Testis (tissue), 3 donors: ENCODE data around the gene ZNF628. TPM values are rescaled to one million over a fixed set of nuclear protein-coding genes. Genes with fewer than 3 reads are reported as not detected.

Experiments used
- DNase-seq: peaks from one replicate; pipeline ENCODE4 v3.0.0-alpha.2; 2019
- H3K27ac ChIP-seq, 2 donors: fragments of 200-600 bp; sonication (generic); one replicate each; pipeline ENCODE4 v1.5.1; 2019
- H3K27me3 ChIP-seq: fragments of 200-600 bp; sonication (generic); one replicate; pipeline ENCODE4 v1.5.1; 2019
- H3K36me3 ChIP-seq: fragments of 200-600 bp; sonication (generic); one replicate; pipeline ENCODE4 v1.5.1; 2017; ENCODE audit warnings: low read depth; ENCODE audit errors: missing control alignments
- H3K4me1 ChIP-seq: fragments of 200-600 bp; sonication (generic); one replicate; pipeline ENCODE4 v1.5.1; 2019
- H3K4me3 ChIP-seq, 2 donors: fragments of 200-600 bp; sonication (generic); one replicate each; pipeline ENCODE4 v1.5.1; 2017 to 2019
- H3K9me3 ChIP-seq: fragments of 200-600 bp; sonication (generic); one replicate; pipeline ENCODE4 v1.5.1; 2017
- CTCF ChIP-seq, 3 experiments: fragments of 450-650 bp in 2 of 3; fragments of 200-600 bp in 1 of 3; sonication (generic) in 1 of 3; IDR thresholded peaks; one replicate each; pipeline ENCODE4 v1.5.1; 2016 to 2019; ENCODE audit warnings: antibody characterized with exemption in 3 of 3, mild to moderate bottlenecking in 2 of 3, moderate library complexity in 1 of 3
- POLR2A ChIP-seq: fragments of 450-650 bp; IDR thresholded peaks from one replicate; pipeline ENCODE4 v1.6.1; 2017; ENCODE audit warnings: antibody characterized with exemption, mild to moderate bottlenecking, moderate library complexity
- WGBS, 2 donors: methylation state at CpG; one replicate each; pipeline ENCODE4 v1.1.5; 2018; 5-methylcytosine and 5-hydroxymethylcytosine counted together
- intact Hi-C: fragments of 100-400 bp; cut with DNase I; formaldehyde crosslinking; loops from one replicate; pipeline ENCODE4 v1.15.1; 2023; ENCODE audit warnings: low total_unique reads
- polyA plus RNA-seq: library from polyadenylated mRNA; stranded (reverse); fragments of 350-450 nt; fragmentation: Illumina TruSeq; extraction: RNeasy Lipid Tissue Mini Kit (QIAGEN cat#74804); gene quantifications from one replicate; pipeline ENCODE4 v1.2.3, GENCODE V29; 2014; ENCODE audit warnings: low read depth, low replicate concordance; ENCODE audit not compliant: insufficient read depth
- total RNA-seq, 2 donors: library from RNA; depleted of rRNA; stranded (reverse); fragments of >200 nt; gene quantifications; one replicate each; pipeline ENCODE4 v1.2.3, GENCODE V29; 2016

Gene ZNF628
- total and polyA plus RNA-seq, 3 donors from 2014 or later = 31.3 to 53.7 (median 33.8) TPM

GRCh38 chr19:55443045-55443823 lies 33.2 kb upstream of the ZNF628 start, which contains the start of gene SHISA7:
TSS of gene SHISA7 (minus strand) at chr19:55443300. CDS start at chr19:55442863, 437 bp downstream.
- Histone ChIP-seq H3K4me1 (no peaks in the 10 kb centered on the region), H3K27ac (no peak within 1 kb of the TSS), H3K27me3 (no peaks in the 10 kb centered on the region), H3K4me3 (no peak within 1 kb of the TSS), H3K9me3 (no peaks in the 10 kb centered on the region), H3K36me3 (no peaks in the 10 kb centered on the region)
- no peak for DNase-seq
- no peak for TF ChIP-seq CTCF (IDR thresholded peaks at IDR 0.05)
- TF ChIP-seq POLR2A = no peak
- intact Hi-C loops = no loop called here
- 1 to 2% methylated on average over 43 of the region's 43 CpGs for WGBS, 2 donors

GRCh38 chr19:55443824-55444480 lies 32.5 kb upstream of the ZNF628 start:
- no peaks in the 10 kb centered on the region for H3K27me3 ChIP-seq
- 20 to 22% methylated on average over 18 of the region's 18 CpGs for WGBS, 2 donors
- TF ChIP-seq CTCF (IDR thresholded peaks at IDR 0.05) (no peak), POLR2A (no peak)

GRCh38 chr19:55444646-55445045 lies 31.8 kb upstream of the ZNF628 start:
- no peaks in the 10 kb centered on the region for H3K27me3 ChIP-seq
- no peak overlapping the region for H3K27ac ChIP-seq
- no peak for TF ChIP-seq CTCF (IDR thresholded peaks at IDR 0.05)
- TF ChIP-seq POLR2A = no peak
- intact Hi-C loops = no loop called here
- H3K9me3 ChIP-seq = no peaks in the 10 kb centered on the region
- no peaks in the 10 kb centered on the region for H3K4me1 ChIP-seq
- 36 to 37% methylated on average over 11 of the region's 11 CpGs for WGBS, 2 donors
- no peak for DNase-seq
- no peaks in the 10 kb centered on the region for H3K36me3 ChIP-seq
- H3K4me3 ChIP-seq = no peak overlapping the region

More at GRCh38 chr19:55443824-55444480, 32.5 kb upstream of the ZNF628 start:
- DNase-seq = no peak
- no peak overlapping the region for H3K4me3 ChIP-seq
- H3K36me3 ChIP-seq = no peaks in the 10 kb centered on the region
- H3K4me1 ChIP-seq = no peaks in the 10 kb centered on the region
- no peaks in the 10 kb centered on the region for H3K9me3 ChIP-seq
- intact Hi-C loops = no loop called here
- no peak overlapping the region for H3K27ac ChIP-seq

- H3K4me1 ChIP-seq = no peaks in the 10 kb centered on the region
- no peak for TF ChIP-seq POLR2A
- TF ChIP-seq CTCF (IDR thresholded peaks at IDR 0.05) = no peak
- H3K27ac ChIP-seq = no peak overlapping the region
- no peak overlapping the region for H3K4me3 ChIP-seq
- intact Hi-C loops = no loop called here
- DNase-seq = no peak
- H3K36me3 ChIP-seq = no peaks in the 10 kb centered on the region
- 72% methylated on average over 8 of the region's 8 CpGs for WGBS, 2 donors
- no peaks in the 10 kb centered on the region for H3K27me3 ChIP-seq
- H3K9me3 ChIP-seq = no peaks in the 10 kb centered on the region
These were observed 30.4 kb upstream of the ZNF628 start for GRCh38 chr19:55446060-55446459.
